Measurements from ENCODE around the gene C1QTNF4. TPM values are rescaled to one million over a fixed set of nuclear protein-coding genes. Genes with fewer than 3 reads are reported as not detected.

Gene C1QTNF4
- total and polyA plus RNA-seq, 2 of the 13 experiments (the other 11 are each of a cell fraction or from before 2014, with no cell fraction given) = not detected

DNA sequence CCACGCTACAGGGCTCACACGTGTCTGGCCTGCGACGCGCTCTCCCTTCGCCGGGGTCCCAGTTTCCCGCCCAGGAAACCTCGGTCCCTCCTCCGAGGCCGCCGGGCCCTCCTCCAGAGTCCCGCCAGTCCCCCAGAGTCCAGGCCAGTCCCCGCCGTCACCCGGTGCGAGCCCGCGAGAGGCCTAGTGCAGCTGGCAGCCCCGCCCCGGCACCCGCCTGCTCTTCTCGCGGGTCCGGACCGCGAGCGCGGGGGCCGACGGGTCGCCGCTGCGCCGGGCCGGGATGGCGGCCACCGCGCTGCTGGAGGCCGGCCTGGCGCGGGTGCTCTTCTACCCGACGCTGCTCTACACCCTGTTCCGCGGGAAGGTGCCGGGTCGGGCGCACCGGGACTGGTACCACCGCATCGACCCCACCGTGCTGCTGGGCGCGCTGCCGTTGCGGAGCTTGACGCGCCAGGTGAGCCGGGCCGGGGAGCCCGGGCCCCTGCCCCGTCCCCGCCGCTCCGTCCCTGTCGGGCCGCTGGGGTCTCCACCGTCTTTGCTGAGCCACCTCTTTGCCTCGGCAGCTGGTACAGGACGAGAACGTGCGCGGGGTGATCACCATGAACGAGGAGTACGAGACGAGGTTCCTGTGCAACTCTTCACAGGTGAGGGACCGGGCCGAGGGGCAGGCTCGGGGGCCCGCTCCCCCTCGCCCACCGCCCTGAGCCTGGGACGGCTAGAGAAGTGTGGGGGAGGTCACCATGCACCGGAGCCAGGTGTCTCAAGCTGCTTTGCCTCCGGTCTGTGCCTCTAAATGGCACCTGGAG is 28.7 kb downstream of the C1QTNF4 start, which contains the start of gene PTPMT1:
PTPMT1 (plus strand) TSS at position 260 of the 809 bp plus-strand sequence; CDS start at position 284, 24 bp downstream.
- WGBS (ENCODE audit: low lambda C conversion rate) = no CpG with 5 or more reads among the region's 86 CpGs
- DNase-seq (ENCODE audit: low spot score) = peak; percentile 68
- TF ChIP-seq SP140L (CRISPR knock-in tag; IDR thresholded peaks at IDR 0.05; ENCODE audit: borderline replicate concordance) (no peak; the same call in 1 of the 2 replicates), AGO2 (optimal IDR thresholded peaks at IDR 0.05; ENCODE audit: low read depth, low read length) (peak; percentile 76), ZNF367 (CRISPR knock-in tag; IDR thresholded peaks at IDR 0.05; ENCODE audit: borderline replicate concordance) (peak; percentile 64; the same call in 1 of the 2 replicates), BCL6 (CRISPR knock-in tag; IDR thresholded peaks at IDR 0.05) (no peak; the same call in 1 of the 2 replicates), PITX1 (CRISPR knock-in tag; IDR thresholded peaks at IDR 0.05) (no peak; the same call in 1 of the 2 replicates), KDM5B (CRISPR knock-in tag; IDR thresholded peaks at IDR 0.05; ENCODE audit: borderline replicate concordance) (peak; percentile 90), ZNF619 (CRISPR knock-in tag; IDR thresholded peaks at IDR 0.05) (no peak), ATF1 (CRISPR knock-in tag; IDR thresholded peaks at IDR 0.05) (no peak), MED1 (CRISPR knock-in tag; IDR thresholded peaks at IDR 0.05) (peak; percentile 49), SIX4 (CRISPR knock-in tag; IDR thresholded peaks at IDR 0.05) (no peak), ZNF136 (CRISPR knock-in tag; IDR thresholded peaks at IDR 0.05; ENCODE audit: low read depth) (no peak; the same call in 1 of the 2 replicates), EHMT2 (IDR thresholded peaks at IDR 0.05; ENCODE audit: borderline replicate concordance, low read depth, low read length) (no peak), YY1 (IDR thresholded peaks at IDR 0.05; ENCODE audit: insufficient read depth, insufficient replicate concordance, low read depth, low read length) (peak; percentile 92), GPN1 (CRISPR knock-in tag; IDR thresholded peaks at IDR 0.05; ENCODE audit: borderline replicate concordance) (no peak)
- TF ChIP-seq, protein P1, sequence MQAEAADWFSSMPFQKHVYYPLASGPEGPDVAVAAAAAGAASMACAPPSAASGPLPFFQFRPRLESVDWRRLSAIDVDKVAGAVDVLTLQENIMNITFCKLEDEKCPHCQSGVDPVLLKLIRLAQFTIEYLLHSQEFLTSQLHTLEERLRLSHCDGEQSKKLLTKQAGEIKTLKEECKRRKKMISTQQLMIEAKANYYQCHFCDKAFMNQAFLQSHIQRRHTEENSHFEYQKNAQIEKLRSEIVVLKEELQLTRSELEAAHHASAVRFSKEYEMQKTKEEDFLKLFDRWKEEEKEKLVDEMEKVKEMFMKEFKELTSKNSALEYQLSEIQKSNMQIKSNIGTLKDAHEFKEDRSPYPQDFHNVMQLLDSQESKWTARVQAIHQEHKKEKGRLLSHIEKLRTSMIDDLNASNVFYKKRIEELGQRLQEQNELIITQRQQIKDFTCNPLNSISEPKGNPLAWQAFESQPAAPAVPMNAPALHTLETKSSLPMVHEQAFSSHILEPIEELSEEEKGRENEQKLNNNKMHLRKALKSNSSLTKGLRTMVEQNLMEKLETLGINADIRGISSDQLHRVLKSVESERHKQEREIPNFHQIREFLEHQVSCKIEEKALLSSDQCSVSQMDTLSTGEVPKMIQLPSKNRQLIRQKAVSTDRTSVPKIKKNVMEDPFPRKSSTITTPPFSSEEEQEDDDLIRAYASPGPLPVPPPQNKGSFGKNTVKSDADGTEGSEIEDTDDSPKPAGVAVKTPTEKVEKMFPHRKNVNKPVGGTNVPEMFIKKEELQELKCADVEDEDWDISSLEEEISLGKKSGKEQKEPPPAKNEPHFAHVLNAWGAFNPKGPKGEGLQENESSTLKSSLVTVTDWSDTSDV (CRISPR knock-in tag; IDR thresholded peaks at IDR 0.05) = no peak
- TF ChIP-seq, protein P2, sequence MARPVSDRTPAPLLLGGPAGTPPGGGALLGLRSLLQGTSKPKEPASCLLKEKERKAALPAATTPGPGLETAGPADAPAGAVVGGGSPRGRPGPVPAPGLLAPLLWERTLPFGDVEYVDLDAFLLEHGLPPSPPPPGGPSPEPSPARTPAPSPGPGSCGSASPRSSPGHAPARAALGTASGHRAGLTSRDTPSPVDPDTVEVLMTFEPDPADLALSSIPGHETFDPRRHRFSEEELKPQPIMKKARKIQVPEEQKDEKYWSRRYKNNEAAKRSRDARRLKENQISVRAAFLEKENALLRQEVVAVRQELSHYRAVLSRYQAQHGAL (CRISPR knock-in tag; IDR thresholded peaks at IDR 0.05; ENCODE audit: not compliant biosample characterization) = no peak
- TF ChIP-seq, protein P3, sequence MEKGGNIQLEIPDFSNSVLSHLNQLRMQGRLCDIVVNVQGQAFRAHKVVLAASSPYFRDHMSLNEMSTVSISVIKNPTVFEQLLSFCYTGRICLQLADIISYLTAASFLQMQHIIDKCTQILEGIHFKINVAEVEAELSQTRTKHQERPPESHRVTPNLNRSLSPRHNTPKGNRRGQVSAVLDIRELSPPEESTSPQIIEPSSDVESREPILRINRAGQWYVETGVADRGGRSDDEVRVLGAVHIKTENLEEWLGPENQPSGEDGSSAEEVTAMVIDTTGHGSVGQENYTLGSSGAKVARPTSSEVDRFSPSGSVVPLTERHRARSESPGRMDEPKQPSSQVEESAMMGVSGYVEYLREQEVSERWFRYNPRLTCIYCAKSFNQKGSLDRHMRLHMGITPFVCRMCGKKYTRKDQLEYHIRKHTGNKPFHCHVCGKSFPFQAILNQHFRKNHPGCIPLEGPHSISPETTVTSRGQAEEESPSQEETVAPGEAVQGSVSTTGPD (CRISPR knock-in tag; IDR thresholded peaks at IDR 0.05) = no peak
- TF ChIP-seq, protein P4, sequence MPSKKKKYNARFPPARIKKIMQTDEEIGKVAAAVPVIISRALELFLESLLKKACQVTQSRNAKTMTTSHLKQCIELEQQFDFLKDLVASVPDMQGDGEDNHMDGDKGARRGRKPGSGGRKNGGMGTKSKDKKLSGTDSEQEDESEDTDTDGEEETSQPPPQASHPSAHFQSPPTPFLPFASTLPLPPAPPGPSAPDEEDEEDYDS (CRISPR knock-in tag; IDR thresholded peaks at IDR 0.05) = 0 out of 2 replicates have a peak, but pooled peaks have one; percentile 19

More for the DNA sequence above, 28.7 kb downstream of the C1QTNF4 start, which contains the start of gene PTPMT1:
- BruUV-seq (replicated peaks) = no TSS peak
- peaks cover 26% of the 10 kb centered on the region for H3K4me1 ChIP-seq (ENCODE audit: insufficient read depth, low read length)
- peaks cover 31% of the 10 kb centered on the region for H3K79me2 ChIP-seq (ENCODE audit: insufficient read depth, low read length)
- H4K20me1 ChIP-seq (ENCODE audit: insufficient read depth, low read length) = no peaks in the 10 kb centered on the region
- peak within 1 kb of the TSS; percentile 87 to 97 (median 97) for H3K4me3 ChIP-seq (replicated peaks in 1 of 3; ENCODE audit: insufficient read depth in 1 of 3, low read depth in 2 of 3, low read length in 3 of 3)
- H3K9ac ChIP-seq (ENCODE audit: insufficient read depth, low read depth, low read length) = peak within 1 kb of the TSS; percentile 99
- peak within 1 kb of the TSS; percentile 85 for H3K27ac ChIP-seq (ENCODE audit: extremely low read length, insufficient read depth, low read length)
- ChIA-PET CTCF (ENCODE audit: low intra/inter-chr PET ratio, low total read pairs) (no interaction called here), POLR2A (interaction anchor here (0.8 to 3.9 kb wide), 8 partner anchors 9 to 153 kb away, joined by 3 to 19 read pairs (median 4); partner anchors contain the start of genes CELF1, KBTBD4 and NDUFS3)
- in situ Hi-C loops (cut with HindIII; ENCODE audit: extremely low pct_ligation_motif_present, low pct_unique_long_range_greater_than_20kb) = no loop called here
- no peaks in the 10 kb centered on the region for H3K27me3 ChIP-seq (ENCODE audit: control insufficient read depth in 1 of 2, insufficient read depth in 2 of 2, low read length in 2 of 2)
- no peaks in the 10 kb centered on the region for H3K9me3 ChIP-seq (ENCODE audit: low read length)
- H2AFZ ChIP-seq (ENCODE audit: low read length) = peak within 1 kb of the TSS; percentile 42
- peaks cover 5 to 11% of the 10 kb centered on the region in 2 experiments; a peak in 4 of 5 replicates for H3K36me3 ChIP-seq (replicated peaks in 1 of 2; ENCODE audit: control insufficient read depth in 1 of 2, insufficient read depth in 2 of 2, low read length in 2 of 2)
- no peak for FAIRE-seq
- ATAC-seq = peak; percentile 98
- H3K4me2 ChIP-seq (ENCODE audit: low read depth, low read length) = peak within 1 kb of the TSS; percentile 94
- intact Hi-C loops (cut with micrococcal nuclease; ENCODE audit: unreplicated experiment) = no loop called here
